ENCODE data around the gene TPBGL.

DNA sequence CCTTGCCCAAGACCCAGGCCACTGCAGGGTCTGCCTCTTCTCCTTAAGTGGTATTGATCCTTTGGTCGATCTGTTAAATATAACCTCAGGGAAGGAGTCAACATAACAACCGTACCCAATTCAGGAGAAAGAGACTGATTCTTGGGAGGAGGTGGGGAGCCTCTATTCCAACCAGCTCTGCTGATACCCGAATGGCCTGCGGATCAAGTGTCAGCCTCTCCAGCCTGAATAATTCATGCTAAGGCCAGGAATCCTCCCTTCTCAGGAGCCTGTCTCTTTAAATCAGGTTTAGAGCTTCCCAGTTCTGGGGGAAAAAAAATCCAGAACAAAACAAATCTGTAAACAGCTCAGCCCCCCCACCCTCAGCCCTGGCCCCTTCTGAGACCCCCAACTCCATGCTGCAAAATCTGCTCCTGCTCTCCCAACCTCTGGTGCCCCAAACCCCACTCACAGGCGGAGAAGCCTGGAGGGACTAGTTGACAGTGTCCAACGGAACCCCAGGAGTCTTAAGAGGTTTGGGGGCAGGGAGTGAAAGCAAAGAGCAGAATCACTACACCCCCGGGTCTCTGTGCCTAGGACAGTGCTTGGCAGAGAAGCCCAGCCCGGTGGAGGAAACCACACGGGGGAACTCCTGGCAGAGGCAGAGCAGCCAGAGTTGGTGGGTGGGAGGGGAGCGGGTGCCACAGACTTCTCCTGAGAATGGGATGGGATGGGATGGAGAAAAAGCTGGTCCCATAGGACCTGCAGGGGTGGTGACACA lies 863 bp upstream of the TPBGL start:
- TF ChIP-seq, protein P1, sequence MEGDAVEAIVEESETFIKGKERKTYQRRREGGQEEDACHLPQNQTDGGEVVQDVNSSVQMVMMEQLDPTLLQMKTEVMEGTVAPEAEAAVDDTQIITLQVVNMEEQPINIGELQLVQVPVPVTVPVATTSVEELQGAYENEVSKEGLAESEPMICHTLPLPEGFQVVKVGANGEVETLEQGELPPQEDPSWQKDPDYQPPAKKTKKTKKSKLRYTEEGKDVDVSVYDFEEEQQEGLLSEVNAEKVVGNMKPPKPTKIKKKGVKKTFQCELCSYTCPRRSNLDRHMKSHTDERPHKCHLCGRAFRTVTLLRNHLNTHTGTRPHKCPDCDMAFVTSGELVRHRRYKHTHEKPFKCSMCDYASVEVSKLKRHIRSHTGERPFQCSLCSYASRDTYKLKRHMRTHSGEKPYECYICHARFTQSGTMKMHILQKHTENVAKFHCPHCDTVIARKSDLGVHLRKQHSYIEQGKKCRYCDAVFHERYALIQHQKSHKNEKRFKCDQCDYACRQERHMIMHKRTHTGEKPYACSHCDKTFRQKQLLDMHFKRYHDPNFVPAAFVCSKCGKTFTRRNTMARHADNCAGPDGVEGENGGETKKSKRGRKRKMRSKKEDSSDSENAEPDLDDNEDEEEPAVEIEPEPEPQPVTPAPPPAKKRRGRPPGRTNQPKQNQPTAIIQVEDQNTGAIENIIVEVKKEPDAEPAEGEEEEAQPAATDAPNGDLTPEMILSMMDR (IDR thresholded peaks at IDR 0.05 in 8 of 11, conservative IDR thresholded peaks at IDR 0.05 in 3 of 11), result no peak
- TF ChIP-seq POLR2A (IDR thresholded peaks at IDR 0.05), result no peak
